HEK293 (cell line): ENCODE results near the gene CAMK2D.

ENCODE experiments used
- CTCF ChIA-PET: fragments of 350-600 bp; formaldehyde crosslinking; extraction: SDS; loops from one replicate; lab custom pipeline; 2021; ENCODE audit warnings: antibody characterized with exemption; lab: Yijun Ruan, JAX
- POLR2A ChIA-PET: fragments of 300-600 bp; formaldehyde crosslinking; extraction: SDS; loops from one replicate; lab custom pipeline; 2020; ENCODE audit warnings: antibody characterized with exemption, inconsistent platforms; lab: Yijun Ruan, JAX
- H3K27ac ChIP-seq: fragments of 200-500 bp; sonication (Bioruptor generic); 2 replicates; pipeline ENCODE4 v1.5.1; 2014; ENCODE audit warnings: low read depth, low read length, control low read depth, inconsistent platforms; ENCODE audit errors: extremely low read depth
- H3K36me3 ChIP-seq, 2 experiments: fragments of 200-500 bp in 1 of 2; sonication (Bioruptor generic) in 1 of 2; 1 replicate in 1 of 2; 2 replicates in 1 of 2; pipeline ENCODE4 v1.5.1; 2014 to 2017; ENCODE audit warnings: inconsistent platforms in 2 of 2, low read length in 2 of 2; ENCODE audit not compliant: control insufficient read depth in 2 of 2, insufficient read depth in 1 of 2
- H3K4me1 ChIP-seq: fragments of 200-500 bp; sonication (Bioruptor generic); 2 replicates; pipeline ENCODE4 v1.5.1; 2014; ENCODE audit warnings: mild to moderate bottlenecking, low read length, inconsistent platforms; ENCODE audit not compliant: control insufficient read depth, insufficient read depth
- H3K4me3 ChIP-seq: 2 replicates; pipeline ENCODE4 v1.5.1; 2011; ENCODE audit warnings: low read depth, mild to moderate bottlenecking, control low read depth, low read length, moderate library complexity
- H3K9me3 ChIP-seq: fragments of 200-500 bp; sonication (Bioruptor generic); 2 replicates; pipeline ENCODE4 v1.5.1; 2014; ENCODE audit warnings: low read depth, low read length, inconsistent platforms; ENCODE audit not compliant: control insufficient read depth, insufficient read depth
- BCL11B ChIP-seq: fragments of 450-650 bp; formaldehyde crosslinking; IDR thresholded peaks from 2 replicates; pipeline ENCODE4 v1.5.1; 2016; ENCODE audit warnings: low read depth, missing biosample characterization, missing genetic modification characterization
- HOXD13 ChIP-seq: sonication (generic); formaldehyde crosslinking; IDR thresholded peaks from 2 replicates; pipeline ENCODE4 v1.8.0; 2022; ENCODE audit warnings: missing genetic modification reagents, borderline replicate concordance
- SP2 ChIP-seq: fragments of 450-650 bp; formaldehyde crosslinking; IDR thresholded peaks from 2 replicates; pipeline ENCODE4 v1.5.1; 2016; ENCODE audit warnings: missing biosample characterization, missing genetic modification characterization
- TCF7L2 ChIP-seq: IDR thresholded peaks from 2 replicates; pipeline ENCODE4 v1.6.1; 2011; ENCODE audit warnings: low read depth, mild to moderate bottlenecking, inconsistent platforms, low read length, moderate library complexity, borderline replicate concordance
- YY1 ChIP-seq: fragments of 450-650 bp; formaldehyde crosslinking; IDR thresholded peaks from 2 replicates; pipeline ENCODE4 v1.5.1; 2018; ENCODE audit warnings: missing biosample characterization, missing genetic modification characterization
- ZFHX2 ChIP-seq: fragments of 450-650 bp; formaldehyde crosslinking; conservative IDR thresholded peaks from 2 replicates; pipeline ENCODE4 v1.5.1; 2016; ENCODE audit warnings: missing biosample characterization, missing genetic modification characterization
- ZNF155 ChIP-seq: fragments of 450-650 bp; formaldehyde crosslinking; IDR thresholded peaks from 2 replicates; pipeline ENCODE4 v1.5.1; 2016; ENCODE audit warnings: missing biosample characterization, missing genetic modification characterization
- ZNF175 ChIP-seq: fragments of 450-650 bp; formaldehyde crosslinking; IDR thresholded peaks from 2 replicates; pipeline ENCODE4 v1.5.1; 2016; ENCODE audit warnings: missing biosample characterization, missing genetic modification characterization
- ZNF221 ChIP-seq: fragments of 450-650 bp; formaldehyde crosslinking; IDR thresholded peaks from 2 replicates; pipeline ENCODE4 v1.5.1; 2017; ENCODE audit warnings: missing biosample characterization, missing genetic modification characterization, borderline replicate concordance
- ZNF24 ChIP-seq: fragments of 450-650 bp; formaldehyde crosslinking; IDR thresholded peaks from 2 replicates; pipeline ENCODE4 v1.5.1; 2016; ENCODE audit warnings: missing biosample characterization, missing genetic modification characterization
- ZNF280C ChIP-seq: fragments of 450-650 bp; formaldehyde crosslinking; IDR thresholded peaks from 2 replicates; pipeline ENCODE4 v1.5.1; 2016; ENCODE audit warnings: missing biosample characterization, missing genetic modification characterization
- ZNF416 ChIP-seq: fragments of 450-650 bp; formaldehyde crosslinking; IDR thresholded peaks from 2 replicates; pipeline ENCODE4 v1.5.1; 2016; ENCODE audit warnings: missing biosample characterization, missing genetic modification characterization
- ZNF433 ChIP-seq: fragments of 450-650 bp; formaldehyde crosslinking; IDR thresholded peaks from 2 replicates; pipeline ENCODE4 v1.5.1; 2016; ENCODE audit warnings: missing biosample characterization, missing genetic modification characterization, low read depth
- ZNF585B ChIP-seq: fragments of 450-650 bp; formaldehyde crosslinking; IDR thresholded peaks from 2 replicates; pipeline ENCODE4 v1.5.1; 2016; ENCODE audit warnings: missing biosample characterization, missing genetic modification characterization
- ZNF624 ChIP-seq: fragments of 450-650 bp; formaldehyde crosslinking; IDR thresholded peaks from 2 replicates; pipeline ENCODE4 v1.5.1; 2017; ENCODE audit warnings: missing biosample characterization, missing genetic modification characterization
- ZNF830 ChIP-seq: fragments of 450-650 bp; IDR thresholded peaks from 2 replicates; pipeline ENCODE4 v1.5.0; 2018; ENCODE audit warnings: missing biosample characterization, missing genetic modification characterization, low read depth, mild to moderate bottlenecking, moderate library complexity
- TF ChIP-seq, protein P1 (sequence below): fragments of 450-650 bp; IDR thresholded peaks from 2 replicates; pipeline ENCODE4 v1.5.1; 2018; ENCODE audit warnings: missing biosample characterization, mild to moderate bottlenecking, missing genetic modification characterization
- TF ChIP-seq, protein P2 (sequence below): fragments of 450-650 bp; formaldehyde crosslinking; IDR thresholded peaks from 2 replicates; pipeline ENCODE4 v1.5.1; 2016; ENCODE audit warnings: missing biosample characterization, missing genetic modification characterization
- TF ChIP-seq, protein P3 (sequence below): fragments of 450-650 bp; formaldehyde crosslinking; IDR thresholded peaks from 2 replicates; pipeline ENCODE4 v1.5.1; 2017; ENCODE audit warnings: missing biosample characterization, missing genetic modification characterization
- TF ChIP-seq, protein P4 (sequence below): fragments of 450-650 bp; formaldehyde crosslinking; IDR thresholded peaks from 2 replicates; pipeline ENCODE4 v1.5.1; 2016; ENCODE audit warnings: missing biosample characterization, missing genetic modification characterization
- TF ChIP-seq, protein P5 (sequence below): sonication (generic); formaldehyde crosslinking; IDR thresholded peaks from 2 replicates; pipeline ENCODE4 v1.8.1; 2022; ENCODE audit warnings: mild to moderate bottlenecking, moderate library complexity, missing genetic modification reagents

The CAMK2D gene

GRCh38 chr4:113419631-113420030, 341.9 kb downstream of the CAMK2D start (continued):
- no peak for TF ChIP-seq ZNF280C (tag by site-specific recombination)
- TF ChIP-seq, protein P1, sequence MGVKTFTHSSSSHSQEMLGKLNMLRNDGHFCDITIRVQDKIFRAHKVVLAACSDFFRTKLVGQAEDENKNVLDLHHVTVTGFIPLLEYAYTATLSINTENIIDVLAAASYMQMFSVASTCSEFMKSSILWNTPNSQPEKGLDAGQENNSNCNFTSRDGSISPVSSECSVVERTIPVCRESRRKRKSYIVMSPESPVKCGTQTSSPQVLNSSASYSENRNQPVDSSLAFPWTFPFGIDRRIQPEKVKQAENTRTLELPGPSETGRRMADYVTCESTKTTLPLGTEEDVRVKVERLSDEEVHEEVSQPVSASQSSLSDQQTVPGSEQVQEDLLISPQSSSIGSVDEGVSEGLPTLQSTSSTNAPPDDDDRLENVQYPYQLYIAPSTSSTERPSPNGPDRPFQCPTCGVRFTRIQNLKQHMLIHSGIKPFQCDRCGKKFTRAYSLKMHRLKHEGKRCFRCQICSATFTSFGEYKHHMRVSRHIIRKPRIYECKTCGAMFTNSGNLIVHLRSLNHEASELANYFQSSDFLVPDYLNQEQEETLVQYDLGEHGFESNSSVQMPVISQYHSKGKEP (tag by site-specific recombination), result no peak
- no peak for TF ChIP-seq YY1
- TF ChIP-seq, protein P2, sequence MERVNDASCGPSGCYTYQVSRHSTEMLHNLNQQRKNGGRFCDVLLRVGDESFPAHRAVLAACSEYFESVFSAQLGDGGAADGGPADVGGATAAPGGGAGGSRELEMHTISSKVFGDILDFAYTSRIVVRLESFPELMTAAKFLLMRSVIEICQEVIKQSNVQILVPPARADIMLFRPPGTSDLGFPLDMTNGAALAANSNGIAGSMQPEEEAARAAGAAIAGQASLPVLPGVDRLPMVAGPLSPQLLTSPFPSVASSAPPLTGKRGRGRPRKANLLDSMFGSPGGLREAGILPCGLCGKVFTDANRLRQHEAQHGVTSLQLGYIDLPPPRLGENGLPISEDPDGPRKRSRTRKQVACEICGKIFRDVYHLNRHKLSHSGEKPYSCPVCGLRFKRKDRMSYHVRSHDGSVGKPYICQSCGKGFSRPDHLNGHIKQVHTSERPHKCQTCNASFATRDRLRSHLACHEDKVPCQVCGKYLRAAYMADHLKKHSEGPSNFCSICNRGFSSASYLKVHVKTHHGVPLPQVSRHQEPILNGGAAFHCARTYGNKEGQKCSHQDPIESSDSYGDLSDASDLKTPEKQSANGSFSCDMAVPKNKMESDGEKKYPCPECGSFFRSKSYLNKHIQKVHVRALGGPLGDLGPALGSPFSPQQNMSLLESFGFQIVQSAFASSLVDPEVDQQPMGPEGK (tag by site-specific recombination), result no peak

DNA sequence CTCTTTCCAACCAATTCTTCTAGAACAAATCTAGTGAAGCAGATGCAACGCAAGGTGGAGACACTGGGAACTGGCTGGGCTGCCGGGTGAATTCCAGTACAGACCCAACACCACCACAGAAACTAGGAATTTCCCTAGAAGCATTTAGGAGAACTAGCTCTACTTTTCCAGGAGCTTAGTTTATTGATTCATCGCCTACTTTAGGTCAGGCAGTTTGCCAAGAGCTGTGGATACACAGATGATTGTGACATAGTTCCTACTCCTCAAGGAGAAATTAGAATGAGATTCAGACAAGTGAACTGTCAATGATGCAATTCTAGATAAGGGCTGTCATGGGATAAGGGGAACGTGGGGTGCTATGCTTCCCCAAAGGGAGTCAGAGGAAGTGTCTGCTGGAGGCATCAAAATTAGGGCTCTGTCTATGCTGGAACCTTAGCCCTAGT, 350.0 kb downstream of the CAMK2D start:
- H3K36me3 ChIP-seq, result no peaks in the 10 kb centered on the region
- H3K27ac ChIP-seq, result no peak overlapping the region
- no peak overlapping the region for H3K4me3 ChIP-seq
- no peaks in the 10 kb centered on the region for H3K4me1 ChIP-seq
- TF ChIP-seq ZFHX2 (tag by site-specific recombination) (0 out of 2 replicates have a peak, but pooled peaks have one; percentile 13), BCL11B (no peak)
- TF ChIP-seq, protein P3, sequence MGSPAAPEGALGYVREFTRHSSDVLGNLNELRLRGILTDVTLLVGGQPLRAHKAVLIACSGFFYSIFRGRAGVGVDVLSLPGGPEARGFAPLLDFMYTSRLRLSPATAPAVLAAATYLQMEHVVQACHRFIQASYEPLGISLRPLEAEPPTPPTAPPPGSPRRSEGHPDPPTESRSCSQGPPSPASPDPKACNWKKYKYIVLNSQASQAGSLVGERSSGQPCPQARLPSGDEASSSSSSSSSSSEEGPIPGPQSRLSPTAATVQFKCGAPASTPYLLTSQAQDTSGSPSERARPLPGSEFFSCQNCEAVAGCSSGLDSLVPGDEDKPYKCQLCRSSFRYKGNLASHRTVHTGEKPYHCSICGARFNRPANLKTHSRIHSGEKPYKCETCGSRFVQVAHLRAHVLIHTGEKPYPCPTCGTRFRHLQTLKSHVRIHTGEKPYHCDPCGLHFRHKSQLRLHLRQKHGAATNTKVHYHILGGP, result peak; percentile 74
- TF ChIP-seq, protein P4, sequence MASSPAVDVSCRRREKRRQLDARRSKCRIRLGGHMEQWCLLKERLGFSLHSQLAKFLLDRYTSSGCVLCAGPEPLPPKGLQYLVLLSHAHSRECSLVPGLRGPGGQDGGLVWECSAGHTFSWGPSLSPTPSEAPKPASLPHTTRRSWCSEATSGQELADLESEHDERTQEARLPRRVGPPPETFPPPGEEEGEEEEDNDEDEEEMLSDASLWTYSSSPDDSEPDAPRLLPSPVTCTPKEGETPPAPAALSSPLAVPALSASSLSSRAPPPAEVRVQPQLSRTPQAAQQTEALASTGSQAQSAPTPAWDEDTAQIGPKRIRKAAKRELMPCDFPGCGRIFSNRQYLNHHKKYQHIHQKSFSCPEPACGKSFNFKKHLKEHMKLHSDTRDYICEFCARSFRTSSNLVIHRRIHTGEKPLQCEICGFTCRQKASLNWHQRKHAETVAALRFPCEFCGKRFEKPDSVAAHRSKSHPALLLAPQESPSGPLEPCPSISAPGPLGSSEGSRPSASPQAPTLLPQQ (tag by site-specific recombination), result peak; percentile 66
- CTCF ChIA-PET, result no interaction called here
- no peaks in the 10 kb centered on the region for H3K9me3 ChIP-seq
- POLR2A ChIA-PET, result no interaction called here

DNA sequence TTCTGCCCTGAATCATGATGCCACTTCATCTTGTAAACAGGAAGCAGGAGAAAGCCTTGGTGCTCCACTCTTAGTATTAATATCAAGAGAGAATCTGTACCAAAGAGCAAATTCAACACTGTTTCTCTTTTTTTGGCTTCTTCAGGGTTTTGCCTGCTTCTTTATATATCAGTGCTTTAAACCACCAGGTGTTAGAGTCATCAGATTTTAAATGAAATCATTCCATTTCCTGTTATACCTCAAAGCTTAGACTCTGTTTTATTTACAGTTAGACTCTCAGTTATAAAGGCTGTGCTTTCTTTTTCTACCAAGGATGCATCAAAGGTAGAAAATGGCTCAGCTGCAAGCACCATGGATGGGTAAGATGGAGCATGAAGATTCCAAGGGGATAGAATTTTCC, 350.9 kb downstream of the CAMK2D start:
- Histone ChIP-seq H3K27ac (no peak overlapping the region), H3K9me3 (no peaks in the 10 kb centered on the region), H3K36me3 (no peaks in the 10 kb centered on the region), H3K4me1 (no peaks in the 10 kb centered on the region), H3K4me3 (no peak overlapping the region)
- TF ChIP-seq SP2 (tag by site-specific recombination) (no peak), TCF7L2 (no peak), ZNF433 (tag by site-specific recombination) (no peak), ZNF416 (no peak), ZNF624 (tag by site-specific recombination) (no peak), ZNF585B (tag by site-specific recombination) (no peak), ZFHX2 (tag by site-specific recombination) (no peak), ZNF155 (tag by site-specific recombination) (no peak), ZNF221 (no peak), ZNF830 (tag by site-specific recombination) (no peak), ZNF24 (tag by site-specific recombination) (no peak), ZNF175 (no peak), HOXD13 (CRISPR knock-in tag) (no peak)
- TF ChIP-seq, protein P5, sequence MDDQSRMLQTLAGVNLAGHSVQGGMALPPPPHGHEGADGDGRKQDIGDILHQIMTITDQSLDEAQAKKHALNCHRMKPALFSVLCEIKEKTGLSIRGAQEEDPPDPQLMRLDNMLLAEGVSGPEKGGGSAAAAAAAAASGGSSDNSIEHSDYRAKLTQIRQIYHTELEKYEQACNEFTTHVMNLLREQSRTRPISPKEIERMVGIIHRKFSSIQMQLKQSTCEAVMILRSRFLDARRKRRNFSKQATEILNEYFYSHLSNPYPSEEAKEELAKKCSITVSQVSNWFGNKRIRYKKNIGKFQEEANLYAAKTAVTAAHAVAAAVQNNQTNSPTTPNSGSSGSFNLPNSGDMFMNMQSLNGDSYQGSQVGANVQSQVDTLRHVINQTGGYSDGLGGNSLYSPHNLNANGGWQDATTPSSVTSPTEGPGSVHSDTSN (CRISPR knock-in tag), result no peak
- POLR2A ChIA-PET, result no interaction called here
- CTCF ChIA-PET, result no interaction called here
